Activated T-cell treated with anti-CD3 and anti-CD28 coated beads for 48 hours (primary cell): Measurements from ENCODE around the gene ADAMTSL3.
"Not testable (repeated sequence)": the region's sequence is repeated elsewhere in the genome, so short reads cannot be mapped to it uniquely, and the experiment has no call there.

Experiments used
- DNase-seq: peaks from one replicate; pipeline ENCODE4 v3.0.0-alpha.2; 2020; ENCODE audit warnings: low read depth

The ADAMTSL3 gene

GRCh38 chr15:83698294-83698693 is 44.4 kb downstream of the ADAMTSL3 start:
- no peak for DNase-seq

- no peak for DNase-seq
Observed at GRCh38 chr15:83699028-83699427, 45.1 kb downstream of the ADAMTSL3 start.

GRCh38 chr15:83700082-83700481 is 46.2 kb downstream of the ADAMTSL3 start:
- DNase-seq, result no peak

- DNase-seq, result not testable (repeated sequence)
Observed at GRCh38 chr15:83702314-83702713, 48.4 kb downstream of the ADAMTSL3 start.

- no peak for DNase-seq
Observed at GRCh38 chr15:83708328-83708727, 54.4 kb downstream of the ADAMTSL3 start.

- DNase-seq, result no peak
Observed at GRCh38 chr15:83709241-83709640, 55.3 kb downstream of the ADAMTSL3 start.

- no peak for DNase-seq
Observed at GRCh38 chr15:83709811-83710210, 55.9 kb downstream of the ADAMTSL3 start.

GRCh38 chr15:83710452-83710851 is 56.5 kb downstream of the ADAMTSL3 start:
- no peak for DNase-seq

GRCh38 chr15:83711236-83711635 is 57.3 kb downstream of the ADAMTSL3 start:
- no peak for DNase-seq

GRCh38 chr15:83713242-83713641 is 59.3 kb downstream of the ADAMTSL3 start:
- DNase-seq, result no peak

- DNase-seq, result no peak
Observed at GRCh38 chr15:83714939-83715628, 61.2 kb downstream of the ADAMTSL3 start.

GRCh38 chr15:83716605-83717004 is 62.7 kb downstream of the ADAMTSL3 start:
- no peak for DNase-seq

GRCh38 chr15:83717010-83717409 is 63.1 kb downstream of the ADAMTSL3 start:
- no peak for DNase-seq

- no peak for DNase-seq
Observed at GRCh38 chr15:83720468-83720867, 66.5 kb downstream of the ADAMTSL3 start.

- DNase-seq, result no peak
Observed at GRCh38 chr15:83721031-83721430, 67.1 kb downstream of the ADAMTSL3 start.

GRCh38 chr15:83721981-83722380 is 68.1 kb downstream of the ADAMTSL3 start:
- DNase-seq, result no peak

- DNase-seq, result no peak
Observed at GRCh38 chr15:83723216-83723615, 69.3 kb downstream of the ADAMTSL3 start.

GRCh38 chr15:83732196-83732595 is 78.3 kb downstream of the ADAMTSL3 start:
- no peak for DNase-seq

GRCh38 chr15:83732770-83733169 is 78.8 kb downstream of the ADAMTSL3 start:
- DNase-seq, result no peak

- no peak for DNase-seq
Observed at GRCh38 chr15:83733206-83733605, 79.3 kb downstream of the ADAMTSL3 start.

GRCh38 chr15:83733691-83734090 is 79.8 kb downstream of the ADAMTSL3 start:
- DNase-seq, result no peak

- no peak for DNase-seq
Observed at GRCh38 chr15:83734487-83734886, 80.6 kb downstream of the ADAMTSL3 start.

- no peak for DNase-seq
Observed at GRCh38 chr15:83739629-83740028, 85.7 kb downstream of the ADAMTSL3 start.

GRCh38 chr15:83745771-83746170 is 91.8 kb downstream of the ADAMTSL3 start:
- no peak for DNase-seq
